ENCODE data around the gene MARCO. TPM values are rescaled to one million over a fixed set of nuclear protein-coding genes. Genes with fewer than 3 reads are reported as not detected.

MARCO gene
- total RNA-seq, 1 experiment from 2014 or later: 0.54 TPM

- DNase-seq (ENCODE audit: low read depth, low spot score) (no peak), ATAC-seq (no peak)
- no TSS peak for BruUV-seq (replicated peaks)
- Histone ChIP-seq H3K4me3 (replicated peaks in 1 of 2; ENCODE audit: low read depth in 1 of 2, low read length in 2 of 2) (no peak overlapping the region), H3K27ac (ENCODE audit: low read depth, low read length) (no peak overlapping the region), H3K36me3 (ENCODE audit: control insufficient read depth in 1 of 2, insufficient read depth in 2 of 2, low read length in 2 of 2) (no peaks in the 10 kb centered on the region), H3K27me3 (ENCODE audit: insufficient read depth, low read length) (0 out of 2 replicates have a peak, but pooled peaks cover 3% of the 10 kb centered on the region), H2AFZ (ENCODE audit: low read depth, low read length, poor library complexity, severe bottlenecking) (no peak overlapping the region), H3K79me2 (ENCODE audit: insufficient read depth, low read length) (no peaks in the 10 kb centered on the region), H3K9me2 (ENCODE audit: insufficient read depth) (no peaks in the 10 kb centered on the region), H4K20me1 (ENCODE audit: insufficient read depth) (no peaks in the 10 kb centered on the region), H3K4me1 (ENCODE audit: control insufficient read depth in 1 of 2, insufficient read depth in 2 of 2, low read length in 2 of 2) (no peaks in the 10 kb centered on the region), H3K9ac (ENCODE audit: low read length) (no peak overlapping the region), H3K4me2 (ENCODE audit: low read length) (no peak overlapping the region), H3K9me3 (ENCODE audit: control insufficient read depth in 1 of 2, insufficient read depth in 1 of 2, low read depth in 1 of 2, low read length in 2 of 2) (no peaks in the 10 kb centered on the region)
- TF ChIP-seq POLR2AphosphoS5 (IDR thresholded peaks at IDR 0.05; ENCODE audit: low read depth, low read length) (no peak), EZH2 (IDR thresholded peaks at IDR 0.05) (no peak), SIN3A (IDR thresholded peaks at IDR 0.05; ENCODE audit: low read depth) (no peak), EZH2phosphoT487 (IDR thresholded peaks at IDR 0.05; ENCODE audit: borderline replicate concordance) (no peak), CBX3 (IDR thresholded peaks at IDR 0.05; ENCODE audit: low read depth) (no peak), POLR2A (IDR thresholded peaks at IDR 0.05; ENCODE audit: borderline replicate concordance, extremely low read depth, insufficient read depth, insufficient read length) (no peak), TCF7L2 (IDR thresholded peaks at IDR 0.05; ENCODE audit: borderline replicate concordance, extremely low read depth, insufficient read depth, insufficient read length) (no peak), ZFX (IDR thresholded peaks at IDR 0.05) (no peak), YY1 (IDR thresholded peaks at IDR 0.05; ENCODE audit: extremely low read depth, insufficient replicate concordance, low read depth, low read length) (no peak), RAD21 (IDR thresholded peaks at IDR 0.05; ENCODE audit: low read depth) (no peak), EGR1 (IDR thresholded peaks at IDR 0.05; ENCODE audit: low read depth) (no peak), CEBPB (IDR thresholded peaks at IDR 0.05; ENCODE audit: low read depth) (no peak), ZNF274 (IDR thresholded peaks at IDR 0.05; ENCODE audit: low read depth, low read length) (no peak), FOSL1 (IDR thresholded peaks at IDR 0.05; ENCODE audit: low read depth) (no peak)
- TF ChIP-seq, protein P1, sequence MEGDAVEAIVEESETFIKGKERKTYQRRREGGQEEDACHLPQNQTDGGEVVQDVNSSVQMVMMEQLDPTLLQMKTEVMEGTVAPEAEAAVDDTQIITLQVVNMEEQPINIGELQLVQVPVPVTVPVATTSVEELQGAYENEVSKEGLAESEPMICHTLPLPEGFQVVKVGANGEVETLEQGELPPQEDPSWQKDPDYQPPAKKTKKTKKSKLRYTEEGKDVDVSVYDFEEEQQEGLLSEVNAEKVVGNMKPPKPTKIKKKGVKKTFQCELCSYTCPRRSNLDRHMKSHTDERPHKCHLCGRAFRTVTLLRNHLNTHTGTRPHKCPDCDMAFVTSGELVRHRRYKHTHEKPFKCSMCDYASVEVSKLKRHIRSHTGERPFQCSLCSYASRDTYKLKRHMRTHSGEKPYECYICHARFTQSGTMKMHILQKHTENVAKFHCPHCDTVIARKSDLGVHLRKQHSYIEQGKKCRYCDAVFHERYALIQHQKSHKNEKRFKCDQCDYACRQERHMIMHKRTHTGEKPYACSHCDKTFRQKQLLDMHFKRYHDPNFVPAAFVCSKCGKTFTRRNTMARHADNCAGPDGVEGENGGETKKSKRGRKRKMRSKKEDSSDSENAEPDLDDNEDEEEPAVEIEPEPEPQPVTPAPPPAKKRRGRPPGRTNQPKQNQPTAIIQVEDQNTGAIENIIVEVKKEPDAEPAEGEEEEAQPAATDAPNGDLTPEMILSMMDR (IDR thresholded peaks at IDR 0.05 in 2 of 3, conservative IDR thresholded peaks at IDR 0.05 in 1 of 3; ENCODE audit: borderline replicate concordance in 1 of 3, insufficient read depth in 1 of 3, low read depth in 2 of 3, low read length in 2 of 3): no peak
- TF ChIP-seq, protein P2, sequence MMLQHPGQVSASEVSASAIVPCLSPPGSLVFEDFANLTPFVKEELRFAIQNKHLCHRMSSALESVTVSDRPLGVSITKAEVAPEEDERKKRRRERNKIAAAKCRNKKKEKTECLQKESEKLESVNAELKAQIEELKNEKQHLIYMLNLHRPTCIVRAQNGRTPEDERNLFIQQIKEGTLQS (IDR thresholded peaks at IDR 0.05): no peak
- RAD21 ChIA-PET (ENCODE audit: low non-redundant PET in 1 of 2, low total read pairs in 2 of 2, uncharacterized antibody in 2 of 2, unreplicated experiment in 2 of 2): no interaction called here
- intact Hi-C loops (cut with micrococcal nuclease): no loop called here
- CTCF ChIA-PET: no interaction called here
- POLR2A ChIA-PET: no interaction called here
These were observed 82.2 kb downstream of the MARCO start for GRCh38 chr2:119024152-119024551.

Data from HCT116 (cell line).